Coronary artery (tissue), 2 donors: ENCODE data around the gene CCDC33.
A peak's percentile ranks its signal among the peaks of the same experiment; 100 is the strongest.

Source experiments
- DNase-seq: peaks from one replicate; pipeline ENCODE4 v3.0.0-alpha.2; 2017; ENCODE audit warnings: low spot score
- H3K27ac ChIP-seq, 2 donors: fragments of 200-600 bp; sonication (generic); one replicate each; pipeline ENCODE4 v1.5.1; 2016 to 2019
- H3K4me3 ChIP-seq: fragments of 200-600 bp; sonication (generic); 2 replicates; pipeline ENCODE4 v1.5.1; 2016; ENCODE audit warnings: mild to moderate bottlenecking, moderate library complexity
- CTCF ChIP-seq: fragments of 200-600 bp; sonication (generic); IDR thresholded peaks from one replicate; pipeline ENCODE4 v1.5.1; 2019; ENCODE audit warnings: antibody characterized with exemption

Gene CCDC33

GRCh38 chr15:74312445-74313007 is 76.4 kb downstream of the CCDC33 start:
- no peak overlapping the region for H3K4me3 ChIP-seq
- no peak overlapping the region for H3K27ac ChIP-seq
- TF ChIP-seq CTCF = no peak
- DNase-seq = no peak

- no peak for TF ChIP-seq CTCF
- Histone ChIP-seq H3K27ac (no peak overlapping the region), H3K4me3 (no peak overlapping the region)
- no peak for DNase-seq
Observed at GRCh38 chr15:74313889-74314288, 77.8 kb downstream of the CCDC33 start.

GRCh38 chr15:74314795-74315438 is 78.8 kb downstream of the CCDC33 start:
- H3K27ac ChIP-seq = peak overlapping the region; percentile 65 to 93
- DNase-seq = no peak
- TF ChIP-seq CTCF = no peak
- H3K4me3 ChIP-seq = no peak overlapping the region

GRCh38 chr15:74315626-74316025 is 79.5 kb downstream of the CCDC33 start:
- TF ChIP-seq CTCF = no peak
- Histone ChIP-seq H3K4me3 (no peak overlapping the region), H3K27ac (peak overlapping the region; percentile 65 to 93)
- DNase-seq = no peak

GRCh38 chr15:74316141-74316540 is 80.0 kb downstream of the CCDC33 start:
- H3K4me3 ChIP-seq = no peak overlapping the region
- no peak for TF ChIP-seq CTCF
- DNase-seq = no peak
- peak overlapping the region; percentile 65 to 93 for H3K27ac ChIP-seq

GRCh38 chr15:74317820-74318375 is 81.8 kb downstream of the CCDC33 start:
- TF ChIP-seq CTCF = no peak
- DNase-seq = peak; percentile 95
- H3K4me3 ChIP-seq = peak overlapping the region; percentile 47
- peak overlapping the region; percentile 76 to 93 for H3K27ac ChIP-seq
